Hepatocyte (in vitro differentiated cells): Measurements from ENCODE around the gene TGM3. TPM values are rescaled to one million over a fixed set of nuclear protein-coding genes. Genes with fewer than 3 reads are reported as not detected.

Experiments
- DNase-seq: peaks from one replicate; pipeline ENCODE4 v3.0.0-alpha.2; 2016; ENCODE audit warnings: low spot score
- H2AFZ ChIP-seq: fragments of 200-600 bp; sonication (generic); 2 replicates; pipeline ENCODE4 v1.6.0; 2016; ENCODE audit warnings: antibody characterized with exemption, mild to moderate bottlenecking
- H3K27ac ChIP-seq: fragments of 200-600 bp; sonication (generic); 2 replicates; pipeline ENCODE4 v1.5.1; 2016; ENCODE audit warnings: mild to moderate bottlenecking
- H3K27me3 ChIP-seq: fragments of 200-600 bp; sonication (generic); 2 replicates; pipeline ENCODE4 v1.6.1; 2016
- H3K36me3 ChIP-seq: fragments of 200-600 bp; sonication (generic); replicated peaks from 2 replicates; pipeline ENCODE4 v1.5.1; 2016; ENCODE audit warnings: low read depth; ENCODE audit not compliant: insufficient read depth
- H3K4me1 ChIP-seq: fragments of 200-600 bp; sonication (generic); 2 replicates; pipeline ENCODE4 v1.5.1; 2016; ENCODE audit warnings: mild to moderate bottlenecking, moderate library complexity; ENCODE audit not compliant: insufficient read depth
- H3K4me2 ChIP-seq: fragments of 200-600 bp; sonication (generic); 2 replicates; pipeline ENCODE4 v1.6.0; 2016
- H3K4me3 ChIP-seq: fragments of 200-600 bp; sonication (generic); 2 replicates; pipeline ENCODE4 v1.5.1; 2016; ENCODE audit warnings: mild to moderate bottlenecking
- H3K79me2 ChIP-seq: fragments of 200-600 bp; sonication (generic); 2 replicates; pipeline ENCODE4 v1.6.0; 2017; ENCODE audit warnings: mild to moderate bottlenecking
- H3K9me2 ChIP-seq: fragments of 200-600 bp; sonication (generic); replicated peaks from 2 replicates; pipeline ENCODE4 v1.6.0; 2017; ENCODE audit warnings: mild to moderate bottlenecking; ENCODE audit not compliant: insufficient read depth
- H3K9me3 ChIP-seq: fragments of 200-600 bp; sonication (generic); 2 replicates; pipeline ENCODE4 v1.5.1; 2016; ENCODE audit warnings: low read depth, mild to moderate bottlenecking
- H4K20me1 ChIP-seq: fragments of 200-600 bp; sonication (generic); 2 replicates; pipeline ENCODE4 v1.6.0; 2016; ENCODE audit warnings: mild to moderate bottlenecking; ENCODE audit not compliant: insufficient read depth, poor library complexity, severe bottlenecking
- CTCF ChIP-seq: fragments of 200-600 bp; sonication (generic); IDR thresholded peaks from 2 replicates; pipeline ENCODE4 v1.5.1; 2016; ENCODE audit warnings: antibody characterized with exemption, mild to moderate bottlenecking; ENCODE audit not compliant: poor library complexity
- EZH2 ChIP-seq: fragments of 200-600 bp; sonication (generic); IDR thresholded peaks from 2 replicates; pipeline ENCODE4 v1.6.1; 2016; ENCODE audit warnings: antibody characterized with exemption, mild to moderate bottlenecking, borderline replicate concordance
- EZH2phosphoT487 ChIP-seq: fragments of 200-600 bp; sonication (generic); IDR thresholded peaks from one replicate; pipeline ENCODE4 v1.6.1; 2018; ENCODE audit warnings: antibody characterized with exemption, mild to moderate bottlenecking, low read depth, moderate library complexity; ENCODE audit not compliant: unreplicated experiment, severe bottlenecking
- WGBS: methylation state at CpG from one replicate; pipeline ENCODE4 v1.1.6; 2016; ENCODE audit warnings: low lambda C conversion rate; ENCODE audit errors: missing lambda C conversion rate; 5-methylcytosine and 5-hydroxymethylcytosine counted together
- polyA plus RNA-seq: library from polyadenylated mRNA; unstranded; fragments of >200 nt; fragmentation: Nextera tagmentation; extraction: Ambion mirVana; gene quantifications from 2 replicates; pipeline ENCODE4 v1.2.1, GENCODE V29; 2016
- total RNA-seq: library from RNA; depleted of rRNA; stranded (reverse); fragments of >200 nt; gene quantifications from 2 replicates; pipeline ENCODE4 v1.2.3, GENCODE V29; 2014

TGM3 gene
- total and polyA plus RNA-seq, 2 experiments from 2014 or later, result 0.15 to 0.23 TPM

- H3K4me1 ChIP-seq, result no peaks in the 10 kb centered on the region
- no peak for DNase-seq
- no peak overlapping the region for H3K4me2 ChIP-seq
- TF ChIP-seq EZH2, result no peak
- H3K79me2 ChIP-seq, result no peaks in the 10 kb centered on the region
- no peaks in the 10 kb centered on the region for H3K36me3 ChIP-seq
- H3K9me3 ChIP-seq, result no peaks in the 10 kb centered on the region
- no peaks in the 10 kb centered on the region for H3K9me2 ChIP-seq
- H3K27me3 ChIP-seq, result peaks cover 8% of the 10 kb centered on the region
- H3K4me3 ChIP-seq, result no peak overlapping the region
- WGBS, result 95% methylated on average over 5 of the region's 5 CpGs
- no peak overlapping the region for H2AFZ ChIP-seq
- no peak overlapping the region for H3K27ac ChIP-seq
- no peaks in the 10 kb centered on the region for H4K20me1 ChIP-seq
These were observed 41.3 kb downstream of the TGM3 start for GRCh38 chr20:2337142-2337541.

GRCh38 chr20:2338411-2339066 lies 42.7 kb downstream of the TGM3 start:
- no peaks in the 10 kb centered on the region for H3K9me3 ChIP-seq
- no peak for DNase-seq
- no peaks in the 10 kb centered on the region for H3K4me1 ChIP-seq
- H2AFZ ChIP-seq, result no peak overlapping the region
- no peaks in the 10 kb centered on the region for H4K20me1 ChIP-seq
- H3K36me3 ChIP-seq, result no peaks in the 10 kb centered on the region
- no peaks in the 10 kb centered on the region for H3K79me2 ChIP-seq
- peaks cover 2% of the 10 kb centered on the region for H3K27me3 ChIP-seq
- H3K9me2 ChIP-seq, result no peaks in the 10 kb centered on the region
- TF ChIP-seq EZH2, result no peak
- no peak for TF ChIP-seq CTCF
- TF ChIP-seq EZH2phosphoT487, result no peak
- H3K4me2 ChIP-seq, result no peak overlapping the region
- 83% methylated on average over 5 of the region's 5 CpGs for WGBS
- no peak overlapping the region for H3K27ac ChIP-seq
- H3K4me3 ChIP-seq, result no peak overlapping the region

- Histone ChIP-seq H3K4me1 (no peaks in the 10 kb centered on the region), H3K27me3 (no peaks in the 10 kb centered on the region), H4K20me1 (no peaks in the 10 kb centered on the region), H3K4me2 (no peak overlapping the region), H3K9me3 (no peaks in the 10 kb centered on the region), H3K36me3 (no peaks in the 10 kb centered on the region), H3K9me2 (no peaks in the 10 kb centered on the region), H3K27ac (no peak overlapping the region), H3K4me3 (no peak overlapping the region), H2AFZ (no peak overlapping the region), H3K79me2 (no peaks in the 10 kb centered on the region)
- 88% methylated on average over 11 of the region's 11 CpGs for WGBS
- no peak for DNase-seq
- no peak for TF ChIP-seq EZH2phosphoT487
- TF ChIP-seq EZH2, result no peak
- TF ChIP-seq CTCF, result no peak
These were observed 44.3 kb downstream of the TGM3 start for GRCh38 chr20:2340136-2340535.

DNA sequence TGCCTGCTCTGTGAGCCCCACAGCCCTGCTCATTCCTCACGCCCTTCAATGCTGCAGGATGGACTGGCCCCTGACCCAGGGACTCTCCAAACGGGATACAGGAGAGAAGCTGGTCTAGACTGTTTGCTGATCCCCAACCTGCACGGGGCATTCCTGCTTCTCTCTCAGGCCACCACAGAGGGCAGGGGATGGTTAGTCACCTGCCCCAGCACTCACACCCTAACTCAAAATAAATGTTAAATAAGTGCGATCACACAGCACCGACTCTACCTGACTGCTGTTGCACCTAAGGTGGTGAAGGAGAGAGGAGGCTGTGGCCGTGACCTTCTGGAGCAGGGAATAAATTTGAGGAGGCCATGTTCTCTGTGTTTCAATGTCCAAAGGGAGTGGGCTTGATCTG lies 45.0 kb downstream of the TGM3 start:
- 92% methylated on average over 6 of the region's 6 CpGs for WGBS
- no peak overlapping the region for H2AFZ ChIP-seq
- H3K9me3 ChIP-seq, result no peaks in the 10 kb centered on the region
- DNase-seq, result no peak
- H4K20me1 ChIP-seq, result no peaks in the 10 kb centered on the region
- no peaks in the 10 kb centered on the region for H3K9me2 ChIP-seq
- H3K27me3 ChIP-seq, result no peaks in the 10 kb centered on the region
- TF ChIP-seq CTCF, result no peak
- no peak for TF ChIP-seq EZH2phosphoT487
- no peak for TF ChIP-seq EZH2
- H3K4me3 ChIP-seq, result no peak overlapping the region
- H3K4me2 ChIP-seq, result no peak overlapping the region
- no peaks in the 10 kb centered on the region for H3K36me3 ChIP-seq
- H3K27ac ChIP-seq, result no peak overlapping the region
- H3K4me1 ChIP-seq, result no peaks in the 10 kb centered on the region
- no peaks in the 10 kb centered on the region for H3K79me2 ChIP-seq
